Activated T-cell treated with anti-CD3 and anti-CD28 coated beads, Interleukin-2, amount 50 U/mL, for 72 hours (primary cell): Measurements from ENCODE around the gene SGMS1. TPM values are rescaled to one million over a fixed set of nuclear protein-coding genes. Genes with fewer than 3 reads are reported as not detected.
"Not testable (repeated sequence)": the region's sequence is repeated elsewhere in the genome, so short reads cannot be mapped to it uniquely, and the experiment has no call there.

Experiments used
- ATAC-seq, 2 donors: fragments of 150-1000 bp; cut with Tn5 transposase; replicated peaks in 1 of 2; 2 replicates each; pipeline ENCODE4 v1.10.0; 2021; ENCODE audit warnings: moderate library complexity in 2 of 2, mild to moderate bottlenecking in 1 of 2
- DNase-seq, 2 donors: peaks; one replicate each; pipeline ENCODE4 v3.0.0; 2021 to 2022; ENCODE audit warnings: mixed read lengths in 1 of 2
- H3K27ac Mint-ChIP-seq: one replicate; pipeline ENCODE4 v1.8.0; 2022; ENCODE audit warnings: mild to moderate bottlenecking, moderate library complexity, mixed read lengths
- H3K27me3 Mint-ChIP-seq: one replicate; pipeline ENCODE4 v1.8.0; 2022; ENCODE audit warnings: low read depth, mixed read lengths
- H3K36me3 Mint-ChIP-seq, 2 donors: one replicate each; pipeline ENCODE4 v1.8.0; 2022; ENCODE audit warnings: mixed read lengths in 2 of 2, mild to moderate bottlenecking in 1 of 2; ENCODE audit not compliant: insufficient read depth in 2 of 2
- H3K4me1 Mint-ChIP-seq: one replicate; pipeline ENCODE4 v1.8.0; 2022; ENCODE audit warnings: low read depth, mixed read lengths
- H3K4me3 Mint-ChIP-seq, 2 donors: one replicate each; pipeline ENCODE4 v1.8.0; 2022; ENCODE audit warnings: mild to moderate bottlenecking in 2 of 2, mixed read lengths in 2 of 2, moderate library complexity in 2 of 2
- H3K9me3 Mint-ChIP-seq, 2 donors: one replicate each; pipeline ENCODE4 v1.8.0; 2022; ENCODE audit warnings: mixed read lengths in 2 of 2
- total RNA-seq, 2 donors: library from RNA; stranded (reverse); gene quantifications; one replicate each; pipeline ENCODE4 v1.2.3, GENCODE V29; 2022

SGMS1 gene
- total RNA-seq, 2 donors from 2014 or later, result 8.9 to 9.7 TPM

DNA sequence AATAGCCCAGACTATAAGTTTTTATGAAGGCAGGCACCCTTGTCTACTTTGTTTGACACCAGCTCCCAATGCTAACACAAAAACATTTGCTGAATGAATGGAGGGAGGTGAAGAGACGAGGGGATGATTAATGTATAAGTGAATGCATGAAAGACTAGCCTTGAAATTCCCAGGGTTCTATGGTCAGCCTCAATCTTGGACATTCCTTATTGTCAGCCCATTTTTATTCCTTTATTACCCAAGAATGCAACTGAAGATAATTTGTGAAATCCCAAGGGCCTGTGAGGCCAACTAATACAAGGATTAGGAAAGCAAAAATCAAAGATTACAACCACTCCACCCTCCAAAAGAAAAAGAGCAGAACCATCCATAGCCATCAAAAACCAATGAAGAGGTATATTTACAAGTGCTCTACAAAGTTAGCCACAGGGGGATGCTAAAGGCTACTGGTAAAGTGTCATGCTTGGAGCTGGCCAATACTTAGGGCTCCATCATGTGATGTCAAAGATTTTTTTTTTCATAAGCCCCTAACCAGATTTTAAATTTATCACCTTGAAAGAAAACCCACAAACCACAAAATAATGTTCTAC, 332.4 kb downstream of the SGMS1 start:
- peaks cover 0 to 3% of the 10 kb centered on the region in 2 donors for H3K9me3 Mint-ChIP-seq
- H3K4me1 Mint-ChIP-seq, result no peaks in the 10 kb centered on the region
- no peak for DNase-seq
- no peak overlapping the region for H3K4me3 Mint-ChIP-seq
- no peak overlapping the region for H3K27ac Mint-ChIP-seq
- no peak for ATAC-seq
- H3K27me3 Mint-ChIP-seq, result peaks cover 5% of the 10 kb centered on the region
- peaks cover 0 to 3% of the 10 kb centered on the region in 2 donors for H3K36me3 Mint-ChIP-seq

- ATAC-seq (no peak), DNase-seq (no peak)
- Mint-ChIP-seq H3K4me1 (no peaks in the 10 kb centered on the region), H3K9me3 (no peaks in the 10 kb centered on the region), H3K27ac (no peak overlapping the region), H3K4me3 (no peak overlapping the region), H3K27me3 (peaks cover 5% of the 10 kb centered on the region), H3K36me3 (no peaks in the 10 kb centered on the region)
Measured at GRCh38 chr10:50289196-50289595, 334.6 kb downstream of the SGMS1 start.

GRCh38 chr10:50286996-50287803, 336.6 kb downstream of the SGMS1 start:
- H3K4me3 Mint-ChIP-seq, result no peak overlapping the region
- no peak overlapping the region for H3K27ac Mint-ChIP-seq

GRCh38 chr10:50286517-50286916, 337.2 kb downstream of the SGMS1 start:
- ATAC-seq, result no peak
- Mint-ChIP-seq H3K36me3 (no peaks in the 10 kb centered on the region), H3K27ac (no peak overlapping the region), H3K4me3 (no peak overlapping the region), H3K9me3 (no peaks in the 10 kb centered on the region), H3K27me3 (peaks cover 24% of the 10 kb centered on the region), H3K4me1 (no peaks in the 10 kb centered on the region)
- DNase-seq, result no peak

More at GRCh38 chr10:50286996-50287803, 336.6 kb downstream of the SGMS1 start:
- ATAC-seq (no peak), DNase-seq (no peak)
- Mint-ChIP-seq H3K4me1 (no peaks in the 10 kb centered on the region), H3K36me3 (no peaks in the 10 kb centered on the region), H3K27me3 (peaks cover 17% of the 10 kb centered on the region), H3K9me3 (no peaks in the 10 kb centered on the region)

GRCh38 chr10:50281967-50282522, 341.7 kb downstream of the SGMS1 start:
- no peaks in the 10 kb centered on the region for H3K4me1 Mint-ChIP-seq
- H3K4me3 Mint-ChIP-seq, result no peak overlapping the region
- DNase-seq, result no peak
- peaks cover 55% of the 10 kb centered on the region for H3K27me3 Mint-ChIP-seq
- no peaks in the 10 kb centered on the region for H3K9me3 Mint-ChIP-seq
- no peaks in the 10 kb centered on the region for H3K36me3 Mint-ChIP-seq
- no peak overlapping the region for H3K27ac Mint-ChIP-seq
- ATAC-seq, result no peak

DNA sequence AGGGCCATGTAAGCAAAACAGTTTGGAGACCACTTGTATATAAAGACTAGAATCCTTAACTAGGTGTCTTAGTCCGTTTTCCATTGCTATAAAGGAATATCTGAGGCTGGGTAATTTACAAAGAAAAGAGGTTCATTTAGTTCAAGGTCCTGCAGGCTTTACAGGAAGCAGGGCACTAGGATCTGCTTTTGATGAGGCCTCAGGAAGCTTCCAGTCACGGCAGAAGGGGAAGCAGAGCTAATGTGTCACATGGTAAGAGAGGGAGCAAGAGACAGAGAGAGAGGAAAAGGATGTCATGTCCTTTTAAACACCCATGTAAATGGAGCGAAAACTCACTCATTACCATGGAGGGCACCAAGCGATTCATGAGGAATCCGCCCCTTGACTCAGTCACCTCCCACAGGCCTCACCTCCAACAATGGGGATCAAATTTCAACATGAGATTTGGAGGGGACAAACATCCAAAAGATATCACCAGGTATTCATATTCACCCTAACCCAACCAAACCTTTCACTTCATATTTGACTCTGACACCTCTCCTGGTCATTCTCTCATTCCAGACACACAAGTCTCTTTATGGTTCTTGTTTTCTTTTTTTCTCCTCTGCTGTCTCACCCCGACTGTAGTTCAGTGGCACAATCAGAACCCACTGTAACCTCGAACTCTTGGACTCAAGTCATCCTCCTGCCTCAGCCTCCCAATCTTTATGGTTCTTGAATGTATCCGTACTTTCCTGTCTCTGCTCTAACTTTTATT, 342.4 kb downstream of the SGMS1 start:
- Mint-ChIP-seq H3K9me3 (no peaks in the 10 kb centered on the region), H3K27ac (no peak overlapping the region), H3K4me3 (no peak overlapping the region), H3K36me3 (no peaks in the 10 kb centered on the region), H3K27me3 (peaks cover 58% of the 10 kb centered on the region), H3K4me1 (no peaks in the 10 kb centered on the region)
- DNase-seq (no peak), ATAC-seq (no peak)

- peaks cover 61% of the 10 kb centered on the region for H3K27me3 Mint-ChIP-seq
- H3K36me3 Mint-ChIP-seq, result no peaks in the 10 kb centered on the region
- ATAC-seq, result no peak
- H3K4me1 Mint-ChIP-seq, result no peaks in the 10 kb centered on the region
- no peaks in the 10 kb centered on the region for H3K9me3 Mint-ChIP-seq
- H3K4me3 Mint-ChIP-seq, result no peak overlapping the region
- no peak overlapping the region for H3K27ac Mint-ChIP-seq
- no peak for DNase-seq
Measured at GRCh38 chr10:50280049-50280841, 343.5 kb downstream of the SGMS1 start.

- no peaks in the 10 kb centered on the region for H3K4me1 Mint-ChIP-seq
- no peak overlapping the region for H3K4me3 Mint-ChIP-seq
- no peak for ATAC-seq
- no peak overlapping the region for H3K27ac Mint-ChIP-seq
- no peaks in the 10 kb centered on the region for H3K9me3 Mint-ChIP-seq
- no peaks in the 10 kb centered on the region for H3K36me3 Mint-ChIP-seq
- DNase-seq, result no peak
- peaks cover 61% of the 10 kb centered on the region for H3K27me3 Mint-ChIP-seq
Measured at GRCh38 chr10:50279489-50279888, 344.3 kb downstream of the SGMS1 start.

GRCh38 chr10:50275650-50276235, 348.0 kb downstream of the SGMS1 start:
- peak; percentile 23 to 34 for DNase-seq
- H3K4me1 Mint-ChIP-seq, result no peaks in the 10 kb centered on the region
- no peak overlapping the region for H3K4me3 Mint-ChIP-seq
- H3K36me3 Mint-ChIP-seq, result no peaks in the 10 kb centered on the region
- peaks cover 41% of the 10 kb centered on the region for H3K27me3 Mint-ChIP-seq
- ATAC-seq, result peak in 1 of 2 donors; percentile 63
- no peak overlapping the region for H3K27ac Mint-ChIP-seq
- no peaks in the 10 kb centered on the region for H3K9me3 Mint-ChIP-seq

DNA sequence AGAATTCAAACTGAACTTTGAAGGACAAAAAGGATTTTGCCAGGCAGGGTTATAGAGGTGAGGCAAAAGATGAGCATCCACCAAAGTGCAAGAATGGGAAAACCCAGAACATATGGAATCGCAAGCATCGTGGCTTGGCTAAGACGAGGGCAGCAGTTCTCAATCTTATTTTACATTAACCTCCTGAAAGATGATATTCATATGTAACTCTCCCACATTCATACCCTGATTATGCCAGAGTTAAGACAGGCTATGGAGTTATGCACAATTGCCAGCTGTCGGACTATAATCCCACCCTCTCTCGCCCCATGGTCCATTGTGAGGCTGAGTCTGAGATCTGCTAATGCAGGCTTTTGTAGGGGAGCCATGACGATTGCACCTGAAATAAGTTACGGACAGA, 351.2 kb downstream of the SGMS1 start:
- H3K27ac Mint-ChIP-seq, result no peak overlapping the region

DNA sequence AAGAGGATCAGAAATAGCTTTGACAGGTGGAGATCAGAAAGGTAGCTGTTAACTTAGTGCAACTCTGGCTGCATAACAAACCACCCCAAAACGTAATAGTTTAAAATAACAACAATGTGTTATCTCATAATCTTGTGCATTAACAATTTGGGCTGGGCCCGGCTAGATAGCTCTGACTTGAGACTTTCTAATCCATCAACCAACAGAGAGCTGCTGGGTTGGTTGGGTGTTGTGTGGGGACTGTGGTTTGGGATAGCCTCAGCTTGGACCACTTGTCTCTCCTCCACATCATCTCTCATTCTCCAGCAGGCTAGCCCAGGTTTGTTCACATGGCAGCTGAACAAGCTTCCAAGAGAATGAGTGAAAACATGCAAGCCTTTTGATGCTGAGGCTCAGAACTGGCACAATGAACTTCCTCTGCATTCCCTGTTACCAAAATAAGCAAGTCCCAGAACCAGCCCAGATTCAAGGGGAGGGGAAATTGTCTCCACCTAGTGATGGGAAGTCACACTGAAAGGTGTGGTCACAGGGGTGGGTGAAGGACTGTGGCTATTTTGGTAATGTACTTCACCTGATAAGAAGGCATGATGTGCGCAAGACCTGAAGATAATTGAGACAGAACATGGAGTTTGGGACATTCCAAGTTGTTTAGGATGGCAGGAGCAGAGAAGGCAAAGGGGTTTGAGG, 352.0 kb downstream of the SGMS1 start:
- H3K4me3 Mint-ChIP-seq, result no peak overlapping the region
- no peaks in the 10 kb centered on the region for H3K4me1 Mint-ChIP-seq
- H3K9me3 Mint-ChIP-seq, result no peaks in the 10 kb centered on the region
- no peak for ATAC-seq
- no peaks in the 10 kb centered on the region for H3K36me3 Mint-ChIP-seq
- no peak overlapping the region for H3K27ac Mint-ChIP-seq
- H3K27me3 Mint-ChIP-seq, result peaks cover 19% of the 10 kb centered on the region
- DNase-seq, result no peak

More for the DNA sequence above, 351.2 kb downstream of the SGMS1 start:
- Mint-ChIP-seq H3K36me3 (no peaks in the 10 kb centered on the region), H3K9me3 (no peaks in the 10 kb centered on the region), H3K4me3 (no peak overlapping the region), H3K4me1 (no peaks in the 10 kb centered on the region), H3K27me3 (peaks cover 22% of the 10 kb centered on the region)
- ATAC-seq, result no peak
- DNase-seq, result no peak

DNA sequence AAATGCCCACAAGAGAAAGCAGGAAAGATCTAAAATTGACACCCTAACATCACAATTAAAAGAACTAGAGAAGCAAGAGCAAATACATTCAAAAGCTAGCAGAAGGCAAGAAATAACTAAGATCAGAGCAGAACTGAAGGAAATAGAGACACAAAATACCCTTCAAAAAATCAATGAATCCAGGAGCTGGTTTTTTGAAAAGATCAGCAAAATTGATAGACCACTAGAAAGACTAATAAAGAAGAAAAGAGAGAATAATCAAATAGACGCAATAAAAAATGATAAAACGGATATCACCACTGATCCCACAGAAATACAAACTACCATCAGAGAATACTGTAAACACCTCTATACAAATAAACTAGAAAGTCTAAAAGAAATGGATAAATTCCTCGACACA, 355.9 kb downstream of the SGMS1 start:
- not testable (repeated sequence) for ATAC-seq, DNase-seq

More for the DNA sequence above, 355.9 kb downstream of the SGMS1 start:
- H3K27ac Mint-ChIP-seq, H3K36me3 Mint-ChIP-seq, H3K4me1 Mint-ChIP-seq, H3K4me3 Mint-ChIP-seq, H3K9me3 Mint-ChIP-seq: not testable (repeated sequence)
- H3K27me3 Mint-ChIP-seq, result peaks cover 37% of the 10 kb centered on the region
